ENCODE measurements around the gene ZNF281.

DNA sequence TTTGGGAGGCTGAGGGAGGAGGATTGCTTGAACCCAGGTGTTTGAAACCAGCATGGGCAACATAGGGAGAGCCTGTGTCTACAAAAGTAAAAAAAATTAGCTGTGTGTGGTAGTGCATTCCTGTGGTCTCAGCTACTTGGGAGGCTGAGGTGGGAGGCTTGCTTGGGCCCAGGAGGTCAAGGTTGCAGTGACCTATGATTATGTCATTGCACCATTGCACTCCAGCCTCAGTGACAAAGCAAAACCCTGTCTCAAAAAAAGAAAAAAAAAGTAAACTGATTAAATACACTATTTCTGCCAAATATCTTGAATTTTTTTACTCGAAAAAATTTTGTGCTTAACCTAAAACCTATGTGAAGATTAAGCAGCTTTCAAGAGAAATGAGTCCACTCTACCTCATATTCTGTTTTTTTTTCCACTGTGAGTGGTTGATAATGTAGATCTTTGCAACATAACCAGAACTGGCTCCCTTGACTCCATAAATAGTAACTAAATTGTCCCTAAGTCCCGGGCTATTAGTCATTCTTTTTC lies 19.4 kb upstream of the ZNF281 start:
- TF ChIP-seq EZH2 (optimal IDR thresholded peaks at IDR 0.05; ENCODE audit: low read depth, low read length), result no peak
- TF ChIP-seq, protein P1, sequence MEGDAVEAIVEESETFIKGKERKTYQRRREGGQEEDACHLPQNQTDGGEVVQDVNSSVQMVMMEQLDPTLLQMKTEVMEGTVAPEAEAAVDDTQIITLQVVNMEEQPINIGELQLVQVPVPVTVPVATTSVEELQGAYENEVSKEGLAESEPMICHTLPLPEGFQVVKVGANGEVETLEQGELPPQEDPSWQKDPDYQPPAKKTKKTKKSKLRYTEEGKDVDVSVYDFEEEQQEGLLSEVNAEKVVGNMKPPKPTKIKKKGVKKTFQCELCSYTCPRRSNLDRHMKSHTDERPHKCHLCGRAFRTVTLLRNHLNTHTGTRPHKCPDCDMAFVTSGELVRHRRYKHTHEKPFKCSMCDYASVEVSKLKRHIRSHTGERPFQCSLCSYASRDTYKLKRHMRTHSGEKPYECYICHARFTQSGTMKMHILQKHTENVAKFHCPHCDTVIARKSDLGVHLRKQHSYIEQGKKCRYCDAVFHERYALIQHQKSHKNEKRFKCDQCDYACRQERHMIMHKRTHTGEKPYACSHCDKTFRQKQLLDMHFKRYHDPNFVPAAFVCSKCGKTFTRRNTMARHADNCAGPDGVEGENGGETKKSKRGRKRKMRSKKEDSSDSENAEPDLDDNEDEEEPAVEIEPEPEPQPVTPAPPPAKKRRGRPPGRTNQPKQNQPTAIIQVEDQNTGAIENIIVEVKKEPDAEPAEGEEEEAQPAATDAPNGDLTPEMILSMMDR (IDR thresholded peaks at IDR 0.05; ENCODE audit: low read length), result no peak
- TF ChIP-seq EZH2phosphoT487 (IDR thresholded peaks at IDR 0.05; ENCODE audit: low read length), result no peak

All from MM.1S (cell line).